Measurements from ENCODE around the gene ACAP2.

Gene ACAP2

GRCh38 chr3:195245531-195245951 is 197.3 kb downstream of the ACAP2 start:
- no peaks in the 10 kb centered on the region for H3K9me3 ChIP-seq (ENCODE audit: control insufficient read depth, insufficient read depth, low read length)
- no peaks in the 10 kb centered on the region for H4K20me1 ChIP-seq (ENCODE audit: control insufficient read depth, insufficient read depth, low read depth, low read length)
- H3K36me3 ChIP-seq (ENCODE audit: control insufficient read depth, low read length), result no peaks in the 10 kb centered on the region
- H3K4me2 ChIP-seq (ENCODE audit: low read length), result no peak overlapping the region
- H3K27ac ChIP-seq (ENCODE audit: low read depth, low read length), result no peak overlapping the region
- no peak overlapping the region for H3K4me3 ChIP-seq (ENCODE audit: low read length)
- H3K27me3 ChIP-seq (ENCODE audit: control insufficient read depth, low read length), result no peaks in the 10 kb centered on the region
- no peaks in the 10 kb centered on the region for H3K4me1 ChIP-seq (ENCODE audit: control insufficient read depth, low read length)
- TF ChIP-seq CTCF (IDR thresholded peaks at IDR 0.05; ENCODE audit: low read depth, low read length, poor library complexity, severe bottlenecking) (no peak), EZH2phosphoT487 (IDR thresholded peaks at IDR 0.05; ENCODE audit: borderline replicate concordance, low read length) (no peak)
- no peaks in the 10 kb centered on the region for H3K9me2 ChIP-seq (replicated peaks; ENCODE audit: control insufficient read depth, low read length)
- peaks cover 14% of the 10 kb centered on the region; the same call in 1 of the 2 replicates for H3K79me2 ChIP-seq (ENCODE audit: control insufficient read depth, low read length)
- H3F3A ChIP-seq (ENCODE audit: control insufficient read depth, insufficient read depth), result no peaks in the 10 kb centered on the region

- Histone ChIP-seq H4K20me1 (ENCODE audit: control insufficient read depth, insufficient read depth, low read depth, low read length) (no peaks in the 10 kb centered on the region), H3K27ac (ENCODE audit: low read depth, low read length) (no peak overlapping the region), H3K9me2 (replicated peaks; ENCODE audit: control insufficient read depth, low read length) (no peaks in the 10 kb centered on the region), H3K4me3 (ENCODE audit: low read length) (no peak overlapping the region), H3K27me3 (ENCODE audit: control insufficient read depth, low read length) (no peaks in the 10 kb centered on the region), H3K4me2 (ENCODE audit: low read length) (no peak overlapping the region), H3K9me3 (ENCODE audit: control insufficient read depth, insufficient read depth, low read length) (no peaks in the 10 kb centered on the region), H3F3A (ENCODE audit: control insufficient read depth, insufficient read depth) (no peaks in the 10 kb centered on the region), H3K36me3 (ENCODE audit: control insufficient read depth, low read length) (no peaks in the 10 kb centered on the region), H3K79me2 (ENCODE audit: control insufficient read depth, low read length) (peaks cover 7% of the 10 kb centered on the region; the same call in 1 of the 2 replicates), H3K4me1 (ENCODE audit: control insufficient read depth, low read length) (no peaks in the 10 kb centered on the region)
- TF ChIP-seq CTCF (IDR thresholded peaks at IDR 0.05; ENCODE audit: low read depth, low read length, poor library complexity, severe bottlenecking) (no peak), EZH2phosphoT487 (IDR thresholded peaks at IDR 0.05; ENCODE audit: borderline replicate concordance, low read length) (no peak)
These were observed 201.0 kb downstream of the ACAP2 start for GRCh38 chr3:195241592-195242355.

GRCh38 chr3:195240939-195241338 is 201.9 kb downstream of the ACAP2 start:
- Histone ChIP-seq H3K9me2 (replicated peaks; ENCODE audit: control insufficient read depth, low read length) (no peaks in the 10 kb centered on the region), H4K20me1 (ENCODE audit: control insufficient read depth, insufficient read depth, low read depth, low read length) (no peaks in the 10 kb centered on the region), H3K4me3 (ENCODE audit: low read length) (no peak overlapping the region), H3K27ac (ENCODE audit: low read depth, low read length) (no peak overlapping the region), H3K36me3 (ENCODE audit: control insufficient read depth, low read length) (no peaks in the 10 kb centered on the region), H3K4me2 (ENCODE audit: low read length) (no peak overlapping the region), H3K9me3 (ENCODE audit: control insufficient read depth, insufficient read depth, low read length) (no peaks in the 10 kb centered on the region), H3F3A (ENCODE audit: control insufficient read depth, insufficient read depth) (no peaks in the 10 kb centered on the region), H3K4me1 (ENCODE audit: control insufficient read depth, low read length) (no peaks in the 10 kb centered on the region), H3K27me3 (ENCODE audit: control insufficient read depth, low read length) (no peaks in the 10 kb centered on the region), H3K79me2 (ENCODE audit: control insufficient read depth, low read length) (peaks cover 7% of the 10 kb centered on the region; the same call in 1 of the 2 replicates)
- TF ChIP-seq CTCF (IDR thresholded peaks at IDR 0.05; ENCODE audit: low read depth, low read length, poor library complexity, severe bottlenecking), result no peak
- no peak for TF ChIP-seq EZH2phosphoT487 (IDR thresholded peaks at IDR 0.05; ENCODE audit: borderline replicate concordance, low read length)
